HEK293 (cell line): ENCODE results near the gene CHMP4A.

Experiments
- CTCF ChIA-PET: fragments of 350-600 bp; formaldehyde crosslinking; extraction: SDS; loops from one replicate; lab custom pipeline; 2021; ENCODE audit warnings: antibody characterized with exemption; lab: Yijun Ruan, JAX
- POLR2A ChIA-PET: fragments of 300-600 bp; formaldehyde crosslinking; extraction: SDS; loops from one replicate; lab custom pipeline; 2020; ENCODE audit warnings: antibody characterized with exemption, inconsistent platforms; lab: Yijun Ruan, JAX
- H3K27ac ChIP-seq: fragments of 200-500 bp; sonication (Bioruptor generic); 2 replicates; pipeline ENCODE4 v1.5.1; 2014; ENCODE audit warnings: low read depth, low read length, control low read depth, inconsistent platforms; ENCODE audit errors: extremely low read depth
- H3K36me3 ChIP-seq, 2 experiments: fragments of 200-500 bp in 1 of 2; sonication (Bioruptor generic) in 1 of 2; 1 replicate in 1 of 2; 2 replicates in 1 of 2; pipeline ENCODE4 v1.5.1; 2014 to 2017; ENCODE audit warnings: inconsistent platforms in 2 of 2, low read length in 2 of 2; ENCODE audit not compliant: control insufficient read depth in 2 of 2, insufficient read depth in 1 of 2
- H3K4me1 ChIP-seq: fragments of 200-500 bp; sonication (Bioruptor generic); 2 replicates; pipeline ENCODE4 v1.5.1; 2014; ENCODE audit warnings: mild to moderate bottlenecking, low read length, inconsistent platforms; ENCODE audit not compliant: control insufficient read depth, insufficient read depth
- H3K4me3 ChIP-seq: 2 replicates; pipeline ENCODE4 v1.5.1; 2011; ENCODE audit warnings: low read depth, mild to moderate bottlenecking, control low read depth, low read length, moderate library complexity
- H3K9me3 ChIP-seq: fragments of 200-500 bp; sonication (Bioruptor generic); 2 replicates; pipeline ENCODE4 v1.5.1; 2014; ENCODE audit warnings: low read depth, low read length, inconsistent platforms; ENCODE audit not compliant: control insufficient read depth, insufficient read depth
- OVOL3 ChIP-seq: fragments of 450-650 bp; formaldehyde crosslinking; IDR thresholded peaks from 2 replicates; pipeline ENCODE4 v1.5.1; 2016; ENCODE audit warnings: missing biosample characterization, missing genetic modification characterization
- PATZ1 ChIP-seq: fragments of 450-650 bp; formaldehyde crosslinking; IDR thresholded peaks from 2 replicates; pipeline ENCODE4 v1.5.1; 2016; ENCODE audit warnings: missing biosample characterization, missing genetic modification characterization
- PBX3 ChIP-seq: sonication (generic); formaldehyde crosslinking; IDR thresholded peaks from 2 replicates; pipeline ENCODE4 v1.8.1; 2022; ENCODE audit warnings: mild to moderate bottlenecking, moderate library complexity, missing genetic modification reagents
- ZBTB11 ChIP-seq: fragments of 450-650 bp; formaldehyde crosslinking; conservative IDR thresholded peaks from 2 replicates; pipeline ENCODE4 v1.5.1; 2016; ENCODE audit warnings: low read depth, missing biosample characterization, missing genetic modification characterization
- ZBTB17 ChIP-seq: fragments of 450-650 bp; formaldehyde crosslinking; IDR thresholded peaks from 2 replicates; pipeline ENCODE4 v1.5.1; 2016; ENCODE audit warnings: missing biosample characterization, missing genetic modification characterization
- ZBTB6 ChIP-seq: fragments of 450-650 bp; formaldehyde crosslinking; IDR thresholded peaks from 2 replicates; pipeline ENCODE4 v1.5.1; 2017; ENCODE audit warnings: missing biosample characterization, missing genetic modification characterization
- ZEB2 ChIP-seq: fragments of 450-650 bp; formaldehyde crosslinking; IDR thresholded peaks from 2 replicates; pipeline ENCODE4 v1.5.1; 2016; ENCODE audit warnings: missing biosample characterization, missing genetic modification characterization
- ZNF221 ChIP-seq: fragments of 450-650 bp; formaldehyde crosslinking; IDR thresholded peaks from 2 replicates; pipeline ENCODE4 v1.5.1; 2017; ENCODE audit warnings: missing biosample characterization, missing genetic modification characterization, borderline replicate concordance
- ZNF23 ChIP-seq: fragments of 450-650 bp; formaldehyde crosslinking; IDR thresholded peaks from 2 replicates; pipeline ENCODE4 v1.5.1; 2016; ENCODE audit warnings: missing biosample characterization, missing genetic modification characterization, borderline replicate concordance
- ZNF248 ChIP-seq: fragments of 450-650 bp; formaldehyde crosslinking; IDR thresholded peaks from 2 replicates; pipeline ENCODE4 v1.5.1; 2017; ENCODE audit warnings: missing biosample characterization, missing genetic modification characterization
- ZNF335 ChIP-seq: fragments of 450-650 bp; formaldehyde crosslinking; conservative IDR thresholded peaks from 2 replicates; pipeline ENCODE4 v1.5.1; 2016; ENCODE audit warnings: missing biosample characterization, missing genetic modification characterization
- ZNF513 ChIP-seq: fragments of 450-650 bp; IDR thresholded peaks from 2 replicates; pipeline ENCODE4 v1.5.1; 2018; ENCODE audit warnings: missing biosample characterization, missing genetic modification characterization
- ZNF548 ChIP-seq: fragments of 450-650 bp; formaldehyde crosslinking; IDR thresholded peaks from 2 replicates; pipeline ENCODE4 v1.5.1; 2016; ENCODE audit warnings: missing biosample characterization, missing genetic modification characterization
- ZNF600 ChIP-seq: fragments of 450-650 bp; formaldehyde crosslinking; IDR thresholded peaks from 2 replicates; pipeline ENCODE4 v1.5.1; 2016; ENCODE audit warnings: missing biosample characterization, missing genetic modification characterization
- ZNF629 ChIP-seq: fragments of 450-650 bp; formaldehyde crosslinking; IDR thresholded peaks from 2 replicates; pipeline ENCODE4 v1.5.1; 2017; ENCODE audit warnings: missing biosample characterization, missing genetic modification characterization
- ZNF776 ChIP-seq: fragments of 450-650 bp; formaldehyde crosslinking; IDR thresholded peaks from 2 replicates; pipeline ENCODE4 v1.5.0; 2017; ENCODE audit warnings: missing biosample characterization, missing genetic modification characterization, borderline replicate concordance
- ZNF837 ChIP-seq: fragments of 450-650 bp; formaldehyde crosslinking; IDR thresholded peaks from 2 replicates; pipeline ENCODE4 v1.5.1; 2016; ENCODE audit warnings: missing biosample characterization, missing genetic modification characterization

The CHMP4A gene

GRCh38 chr14:24190416-24190815 lies 22.9 kb downstream of the CHMP4A start:
- ChIA-PET POLR2A (no interaction called here), CTCF (interaction anchor here (1.1 kb wide), 1 partner anchor 156 kb away, joined by 3 read pairs; no protein-coding TSS in a partner anchor)
- TF ChIP-seq ZNF248 (tag by site-specific recombination): no peak
- TF ChIP-seq ZNF600 (tag by site-specific recombination): peak; percentile 52
- H3K36me3 ChIP-seq: peaks cover 6 to 67% of the 10 kb centered on the region in 2 experiments
- H3K4me3 ChIP-seq: no peak overlapping the region
- H3K9me3 ChIP-seq: no peaks in the 10 kb centered on the region
- H3K27ac ChIP-seq: no peak overlapping the region
- peaks cover 11% of the 10 kb centered on the region; the same call in 1 of the 2 replicates for H3K4me1 ChIP-seq

GRCh38 chr14:24189460-24189859 lies 23.8 kb downstream of the CHMP4A start:
- Histone ChIP-seq H3K4me3 (no peak overlapping the region), H3K9me3 (no peaks in the 10 kb centered on the region)
- POLR2A ChIA-PET: interaction anchor here (1.3 to 2.3 kb wide), 8 partner anchors 9 to 75 kb away, joined by 4 to 19 read pairs (median 9); partner anchors contain the start of genes CHMP4A, DCAF11, EMC9 and IRF9
- TF ChIP-seq ZNF513 (tag by site-specific recombination) (peak; percentile 55; the same call in 1 of the 2 replicates), ZBTB17 (tag by site-specific recombination) (no peak)
- TF ChIP-seq, all 188 proteins: peak for 1
- Histone ChIP-seq H3K27ac (no peak overlapping the region), H3K4me1 (peaks cover 7% of the 10 kb centered on the region; the same call in 1 of the 2 replicates), H3K36me3 (peaks cover 6 to 75% of the 10 kb centered on the region in 2 experiments)
- CTCF ChIA-PET: interaction anchor here (1.3 to 3.0 kb wide), 2 partner anchors 28 to 107 kb away, joined by 3 to 12 read pairs; partner anchors contain the start of gene IRF9

- H3K4me1 ChIP-seq: peaks cover 7% of the 10 kb centered on the region; the same call in 1 of the 2 replicates
- TF ChIP-seq ZNF837 (tag by site-specific recombination) (no peak), PBX3 (CRISPR knock-in tag) (no peak), ZBTB11 (tag by site-specific recombination) (no peak), ZNF335 (tag by site-specific recombination) (peak; percentile 14; the same call in 1 of the 2 replicates), ZNF776 (no peak), ZNF629 (tag by site-specific recombination) (no peak), ZNF548 (no peak), ZBTB6 (tag by site-specific recombination) (no peak), PATZ1 (tag by site-specific recombination) (no peak), ZEB2 (tag by site-specific recombination) (0 out of 2 replicates have a peak, but pooled peaks have one; percentile 5), ZNF248 (tag by site-specific recombination) (no peak), ZNF221 (tag by site-specific recombination) (no peak), ZNF23 (tag by site-specific recombination) (no peak), OVOL3 (no peak)
- CTCF ChIA-PET: interaction anchor here (0.6 to 3.0 kb wide), 3 partner anchors 28 to 174 kb away, joined by 3 to 12 read pairs (median 3); partner anchors contain the start of gene IRF9
- H3K27ac ChIP-seq: no peak overlapping the region
- H3K9me3 ChIP-seq: no peaks in the 10 kb centered on the region
- POLR2A ChIA-PET: interaction anchor here (0.6 to 2.3 kb wide), 17 partner anchors 10 to 867 kb away, joined by 3 to 19 read pairs (median 7); partner anchors contain the start of genes CHMP4A, DCAF11, EMC9 and IRF9
- peaks cover 6 to 75% of the 10 kb centered on the region in 2 experiments for H3K36me3 ChIP-seq
- H3K4me3 ChIP-seq: no peak overlapping the region; the same call in none of the 2 replicates
Observed at GRCh38 chr14:24189059-24189375, 24.3 kb downstream of the CHMP4A start.
